ENCODE data around the gene RBBP8.
A peak's percentile ranks its signal among the peaks of the same experiment; 100 is the strongest.

The RBBP8 gene

DNA sequence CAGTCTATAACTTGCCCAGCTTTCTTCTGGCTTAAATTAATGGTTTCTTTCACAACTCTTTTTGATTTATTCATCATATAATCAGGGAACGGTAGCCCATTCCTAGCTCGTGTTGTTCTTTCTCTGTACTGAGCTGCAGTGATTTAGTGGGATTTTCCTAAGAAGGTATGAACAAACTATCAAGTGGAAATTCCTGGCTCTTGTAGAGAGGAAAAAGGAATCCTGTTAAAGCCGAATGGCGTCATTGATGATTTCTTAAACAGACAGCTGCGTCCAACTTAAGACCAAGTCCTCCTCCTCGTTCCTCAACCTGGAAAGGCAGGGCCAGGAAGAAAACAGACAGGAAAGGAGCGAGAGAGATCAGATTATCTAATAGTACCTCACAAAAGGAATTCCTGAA, 132.9 kb downstream of the RBBP8 start:
- no peak for DNase-seq

DNA sequence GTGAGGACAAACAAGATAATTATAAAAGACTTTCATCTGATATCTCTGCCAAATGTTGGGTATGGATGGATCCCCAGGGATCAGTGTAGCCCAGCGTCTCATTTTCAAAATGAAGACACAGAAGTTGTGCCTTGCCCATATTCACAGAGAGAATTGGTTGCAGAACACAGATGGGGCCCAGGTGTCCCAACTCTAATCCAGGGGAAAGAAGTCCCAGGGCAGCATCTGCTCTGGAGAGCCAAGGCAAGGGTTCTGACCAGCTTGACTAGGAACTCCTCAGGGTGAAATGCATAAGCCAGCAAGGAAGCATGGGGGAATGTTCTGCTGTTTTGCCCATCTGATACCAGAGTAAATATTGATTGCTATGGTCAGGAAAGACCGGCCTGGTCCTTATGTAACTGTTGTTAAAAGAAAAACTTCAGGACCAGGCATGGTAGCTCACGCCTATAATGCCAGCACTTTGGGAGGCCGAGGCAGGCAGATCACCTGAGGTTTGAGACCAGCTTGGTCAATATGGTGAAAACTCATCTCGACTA, 133.4 kb downstream of the RBBP8 start:
- DNase-seq: no peak

DNA sequence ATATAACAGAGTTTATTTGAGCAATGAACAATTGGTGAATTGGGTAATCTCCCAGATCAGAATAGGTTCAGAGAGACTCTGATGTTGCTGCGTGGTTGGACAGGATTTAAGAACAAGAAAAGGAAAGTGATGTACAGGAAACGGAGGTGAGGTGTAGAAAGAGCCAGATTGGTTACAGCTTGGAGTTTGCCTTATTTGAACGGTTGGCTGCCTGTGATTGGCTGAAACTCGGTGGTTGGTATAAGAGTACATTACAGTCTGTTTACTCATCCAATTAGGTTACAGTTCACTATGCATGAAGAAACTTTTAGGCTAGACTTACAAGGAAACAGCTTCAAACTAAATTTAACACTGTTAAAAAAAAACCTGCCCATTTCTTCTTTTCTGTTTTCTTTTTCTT, 134.1 kb downstream of the RBBP8 start:
- DNase-seq: no peak

DNA sequence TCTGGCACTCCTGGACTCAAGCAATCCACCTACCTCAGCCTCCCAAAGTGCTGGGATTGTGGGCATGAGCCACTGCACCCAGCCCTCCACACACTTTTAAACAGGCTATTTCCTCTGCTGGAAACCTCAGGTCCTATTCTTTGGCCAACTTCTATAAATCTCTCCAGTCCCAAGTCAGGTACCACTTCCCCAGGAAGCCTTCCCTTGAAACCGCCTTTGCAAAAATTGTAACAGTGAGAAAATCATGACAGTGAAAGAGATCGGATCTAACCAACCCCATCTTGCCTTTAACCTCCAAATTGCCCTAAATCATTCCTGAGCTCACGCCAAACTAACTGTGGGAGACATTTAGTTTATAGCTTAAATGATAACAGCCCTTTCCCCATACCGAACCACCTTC, 134.9 kb downstream of the RBBP8 start:
- no peak for DNase-seq

DNA sequence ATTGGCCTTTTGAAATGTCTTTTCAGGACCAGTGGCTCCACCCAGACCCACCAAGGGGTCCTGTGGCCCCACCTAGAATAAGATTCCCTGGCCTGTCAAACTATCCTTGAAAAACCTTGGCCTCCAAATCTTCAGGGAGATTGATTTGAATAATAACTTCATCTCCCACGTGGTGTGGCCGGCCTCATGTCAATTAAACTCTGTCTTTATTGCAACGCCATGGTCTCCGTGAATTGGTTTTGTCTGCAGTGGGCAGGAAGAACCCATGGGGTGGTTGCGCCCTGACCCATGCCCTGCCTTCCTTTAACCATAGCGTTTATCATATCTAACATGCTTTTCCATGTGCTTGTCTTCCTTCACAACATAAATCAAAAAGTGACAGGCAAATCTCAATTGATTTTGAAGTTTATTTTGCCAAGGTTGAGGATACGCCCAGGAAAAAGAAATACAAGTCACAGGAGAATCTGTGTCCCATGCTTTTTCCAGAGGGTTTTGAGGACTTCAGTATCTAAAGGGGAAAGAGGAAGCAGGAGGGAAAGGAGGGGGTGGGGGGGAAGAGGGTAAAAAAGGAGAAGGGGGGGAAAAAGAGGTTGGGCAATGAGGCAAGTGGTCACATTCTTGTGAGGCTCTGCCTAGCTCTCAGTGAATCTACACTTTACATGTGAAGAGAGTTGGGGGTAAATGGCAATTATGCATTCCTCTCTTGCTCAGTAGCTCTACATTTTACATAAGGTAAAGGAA, 135.6 kb downstream of the RBBP8 start:
- peak; percentile 72 for DNase-seq

DNA sequence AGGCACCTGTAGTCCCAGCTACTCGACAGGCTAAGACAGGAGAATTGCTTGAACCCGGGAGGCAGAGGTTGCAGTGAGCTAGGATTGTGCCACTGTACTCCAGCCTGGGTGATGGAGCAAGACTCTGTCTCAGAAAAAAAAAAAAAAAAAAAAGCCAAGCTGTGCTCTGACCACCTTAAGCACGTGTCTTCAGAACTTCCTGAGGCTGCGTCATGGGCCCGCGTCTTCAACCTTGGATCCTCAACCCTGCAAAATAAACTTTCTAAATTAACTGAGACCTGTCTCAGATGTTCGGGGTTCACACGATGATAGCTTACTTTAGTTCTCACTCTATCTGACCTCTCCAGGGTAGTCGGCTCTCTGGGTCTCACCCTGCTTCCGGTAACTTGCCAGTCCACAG, 136.4 kb downstream of the RBBP8 start:
- DNase-seq: no peak

DNA sequence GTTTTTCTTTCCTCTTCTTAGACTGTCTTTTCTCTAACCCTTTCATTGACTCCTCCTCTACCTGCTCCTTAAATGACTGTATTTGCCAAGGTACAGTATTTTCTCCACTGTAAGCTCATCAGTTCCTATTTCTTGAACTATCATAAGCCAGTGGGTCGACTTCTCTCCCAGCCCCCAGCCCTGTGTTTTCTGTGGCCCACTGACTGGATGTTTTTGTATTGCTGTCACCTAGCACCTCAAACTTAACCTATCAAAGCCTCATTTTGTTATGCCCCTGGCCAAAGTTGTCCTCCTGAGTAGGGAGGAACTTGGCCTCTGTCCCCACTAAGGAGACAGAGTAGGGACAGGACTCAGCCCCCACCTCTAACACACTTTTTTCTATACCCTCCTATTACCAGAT, 136.8 kb downstream of the RBBP8 start:
- no peak for DNase-seq

DNA sequence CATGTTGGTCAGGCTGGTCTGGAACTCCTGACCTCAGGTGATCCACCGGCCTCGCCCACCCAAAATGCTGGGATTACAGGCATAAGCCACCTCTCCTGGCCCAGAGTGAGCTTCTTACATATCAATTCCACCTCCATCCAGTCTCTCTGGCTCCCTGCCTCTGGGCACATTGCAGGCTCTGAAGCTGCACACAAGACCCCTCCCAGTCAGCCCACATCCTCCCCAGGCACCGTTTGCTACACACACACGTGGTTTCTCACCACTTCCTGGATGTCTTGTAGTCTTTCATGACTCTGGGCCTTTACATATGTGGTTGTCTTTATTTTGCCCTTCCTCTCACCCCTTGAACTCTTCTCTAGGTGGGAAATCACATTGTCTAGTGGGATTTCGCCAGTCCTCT, 138.2 kb downstream of the RBBP8 start:
- peak; percentile 95 for DNase-seq

DNA sequence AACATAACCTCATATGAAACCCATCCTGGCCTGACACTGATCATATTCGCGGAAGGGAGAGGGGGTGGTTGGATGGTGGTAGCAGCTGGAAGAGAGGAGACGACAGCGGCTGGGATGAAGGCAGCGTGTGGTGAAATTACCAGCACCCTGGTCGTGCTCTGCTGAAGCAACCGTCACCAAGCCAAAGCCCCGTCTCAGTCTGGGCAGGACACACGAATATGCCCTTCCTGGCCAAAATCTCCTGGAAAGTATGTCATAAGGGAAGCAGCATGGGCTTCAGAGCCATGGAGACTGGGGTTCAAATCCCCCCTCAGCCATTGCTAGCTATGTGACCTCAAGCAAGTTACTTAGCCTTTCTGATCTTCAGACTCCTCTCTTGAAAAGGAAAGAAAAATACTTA, 139.0 kb downstream of the RBBP8 start:
- no peak for DNase-seq

DNA sequence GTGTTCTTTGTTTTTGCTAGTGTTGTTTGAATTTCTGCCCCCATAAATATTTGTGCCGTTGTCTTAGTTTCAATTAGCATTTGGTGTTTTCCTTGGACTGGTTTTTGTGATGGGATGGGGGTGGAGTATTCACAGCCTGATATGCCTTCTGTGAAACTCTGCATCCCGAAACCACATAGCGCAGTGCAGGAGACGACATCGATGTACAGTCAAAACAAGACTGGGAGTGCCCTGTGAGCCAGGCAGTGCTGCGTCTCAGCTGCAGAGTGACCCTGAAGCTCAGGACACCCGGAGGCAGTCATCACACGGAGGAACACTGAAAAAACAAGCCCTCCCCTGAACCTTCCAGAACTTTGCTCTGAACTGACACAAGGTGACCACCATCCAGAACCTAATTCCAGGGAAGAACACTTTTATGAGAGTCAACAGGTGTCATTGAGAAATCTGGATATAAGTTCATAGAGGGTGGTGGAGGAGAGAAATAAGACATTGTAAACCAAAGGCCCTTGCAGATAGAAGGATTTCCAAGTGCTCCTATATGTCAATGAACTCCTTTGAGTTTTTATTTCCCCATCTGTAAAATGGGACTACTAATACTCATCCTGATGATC, 141.0 kb downstream of the RBBP8 start:
- no peak for DNase-seq

All from hematopoietic multipotent progenitor cell treated with erythropoietin and hydrocortisone succinate and interleukin-3 and kit ligand, for 4 days (in vitro differentiated cells).